ENCODE measurements around the gene NT5DC2.

The NT5DC2 gene

DNA sequence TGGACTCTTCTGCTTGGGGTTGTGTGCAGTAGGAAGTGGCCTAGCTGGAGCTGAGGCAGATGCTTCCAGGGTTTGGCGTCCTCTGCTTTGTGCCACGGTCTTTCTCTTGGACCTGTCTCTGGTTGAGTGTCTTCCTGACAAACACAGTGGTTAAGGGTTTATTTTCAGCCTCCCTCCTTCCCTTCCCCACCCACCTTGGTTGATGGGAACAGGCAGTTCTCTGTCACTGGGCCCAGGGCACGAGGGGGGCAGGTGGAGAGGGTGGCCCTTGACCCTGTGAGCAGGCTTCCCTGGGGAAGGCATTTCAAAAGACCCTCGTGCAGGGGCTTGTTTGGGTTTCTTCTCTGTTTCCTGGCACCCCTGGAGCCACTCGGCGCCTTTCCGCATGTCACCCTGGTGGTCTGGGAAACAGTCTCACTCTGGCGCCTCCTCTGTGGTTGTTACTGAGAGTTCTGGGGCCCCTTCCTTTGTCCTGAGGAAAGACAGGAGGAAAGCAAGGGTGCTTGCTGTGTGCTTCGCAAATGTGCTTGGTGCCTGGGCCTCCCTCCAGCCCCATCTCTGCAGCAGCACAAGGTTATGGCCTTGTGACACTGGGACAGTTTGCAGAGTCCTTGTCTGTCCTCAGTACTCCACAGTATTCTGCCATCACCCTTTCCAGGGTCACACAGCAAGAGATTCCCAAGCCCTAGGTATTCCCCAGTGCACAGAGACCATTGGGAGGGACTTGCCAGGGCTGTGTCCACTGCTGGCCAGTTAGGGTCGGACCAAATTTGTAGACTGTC is 48.8 kb downstream of the NT5DC2 start:
- no peak for DNase-seq

DNA sequence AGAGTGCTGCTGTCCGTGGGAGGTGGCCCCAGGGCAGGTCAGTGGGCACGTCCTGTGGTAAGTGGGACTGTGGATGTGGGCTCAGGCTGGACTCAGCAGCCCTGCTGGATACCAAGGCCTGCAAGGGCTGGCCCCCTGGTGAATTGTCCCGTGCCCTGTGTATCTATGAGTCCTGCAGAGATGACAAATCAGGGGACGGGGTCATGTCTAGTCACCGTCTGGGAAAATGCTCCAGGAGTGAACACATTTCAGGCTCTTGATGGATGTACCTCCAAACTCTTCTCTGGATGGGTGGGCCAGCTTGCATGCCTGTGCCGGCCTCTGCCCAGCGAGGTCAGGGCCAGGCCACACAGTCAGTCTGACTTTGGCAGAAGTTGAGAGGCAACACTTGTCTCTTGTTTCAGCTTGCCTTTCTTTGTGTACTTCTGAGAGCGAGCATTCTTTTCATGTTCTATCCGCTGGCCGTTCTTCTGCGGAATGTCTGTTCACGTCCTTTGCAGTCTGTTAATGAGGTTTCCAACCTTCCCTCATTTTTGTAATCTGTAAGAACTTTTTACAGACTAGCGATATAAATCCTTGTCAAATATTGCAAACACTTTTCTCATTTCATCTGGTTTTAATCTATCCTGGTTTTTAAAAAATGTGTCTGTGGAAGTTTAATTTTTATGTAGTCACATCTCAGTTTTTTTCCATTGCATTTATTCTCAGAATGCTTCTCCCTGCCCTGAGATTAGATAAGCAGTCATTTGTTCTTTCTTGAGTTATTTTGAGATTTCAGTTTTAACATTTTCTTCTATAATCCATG is 49.9 kb downstream of the NT5DC2 start:
- no peak for DNase-seq

DNA sequence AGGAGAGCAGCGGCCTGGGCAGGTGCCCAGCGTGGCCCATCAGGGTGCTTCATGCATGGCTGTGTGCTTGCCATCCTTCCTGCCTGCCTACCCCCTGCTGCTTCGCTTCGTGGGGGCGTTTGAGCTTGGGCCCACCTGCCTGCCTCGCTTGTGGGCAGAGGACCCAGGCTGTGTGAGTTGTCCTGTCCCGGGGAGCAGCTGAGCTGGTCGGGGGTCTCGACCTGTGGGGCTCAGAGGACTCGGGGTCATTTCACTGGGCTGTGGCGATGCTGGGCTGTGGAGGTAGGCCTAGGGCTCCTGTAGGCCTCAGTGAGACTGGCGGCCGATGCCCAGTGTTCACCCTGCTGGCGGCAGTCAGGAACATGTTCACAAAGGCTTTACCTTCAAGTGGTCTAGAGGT is 50.6 kb downstream of the NT5DC2 start:
- no peak for DNase-seq

DNA sequence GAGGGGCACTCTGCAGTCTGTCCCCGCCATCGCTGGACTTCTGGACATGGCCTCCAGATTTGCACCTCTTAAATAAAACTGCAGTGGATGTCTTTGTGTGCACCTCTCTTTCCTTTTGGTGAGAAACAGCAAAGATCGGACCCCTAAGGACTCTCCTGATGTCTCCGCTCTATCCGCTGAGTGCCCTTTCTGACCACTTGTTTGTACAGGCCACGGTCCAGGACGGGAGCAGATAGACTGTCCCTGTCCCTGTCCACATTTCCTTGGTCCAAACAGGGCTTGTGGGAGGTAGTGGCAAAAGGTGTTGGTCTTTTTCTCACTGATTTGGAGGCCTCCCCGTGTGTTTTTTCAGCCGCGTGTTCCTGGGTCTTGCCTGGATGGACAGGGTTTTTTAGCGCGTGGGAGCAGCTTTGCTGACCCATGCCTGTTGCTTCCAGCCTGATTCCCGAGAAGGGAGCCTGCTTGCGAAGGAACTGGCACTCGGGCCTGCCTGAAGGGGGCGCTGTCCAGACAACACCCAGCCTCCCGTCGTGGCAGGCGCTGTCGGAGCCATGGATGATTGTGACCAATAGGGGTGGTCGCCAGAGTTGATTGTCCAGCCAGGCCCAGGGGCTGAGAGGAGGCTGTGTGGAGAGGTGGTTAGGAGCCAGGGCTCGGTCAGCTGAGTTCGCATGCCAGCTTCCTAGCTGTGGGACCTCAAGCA is 51.7 kb downstream of the NT5DC2 start:
- DNase-seq, result no peak

DNA sequence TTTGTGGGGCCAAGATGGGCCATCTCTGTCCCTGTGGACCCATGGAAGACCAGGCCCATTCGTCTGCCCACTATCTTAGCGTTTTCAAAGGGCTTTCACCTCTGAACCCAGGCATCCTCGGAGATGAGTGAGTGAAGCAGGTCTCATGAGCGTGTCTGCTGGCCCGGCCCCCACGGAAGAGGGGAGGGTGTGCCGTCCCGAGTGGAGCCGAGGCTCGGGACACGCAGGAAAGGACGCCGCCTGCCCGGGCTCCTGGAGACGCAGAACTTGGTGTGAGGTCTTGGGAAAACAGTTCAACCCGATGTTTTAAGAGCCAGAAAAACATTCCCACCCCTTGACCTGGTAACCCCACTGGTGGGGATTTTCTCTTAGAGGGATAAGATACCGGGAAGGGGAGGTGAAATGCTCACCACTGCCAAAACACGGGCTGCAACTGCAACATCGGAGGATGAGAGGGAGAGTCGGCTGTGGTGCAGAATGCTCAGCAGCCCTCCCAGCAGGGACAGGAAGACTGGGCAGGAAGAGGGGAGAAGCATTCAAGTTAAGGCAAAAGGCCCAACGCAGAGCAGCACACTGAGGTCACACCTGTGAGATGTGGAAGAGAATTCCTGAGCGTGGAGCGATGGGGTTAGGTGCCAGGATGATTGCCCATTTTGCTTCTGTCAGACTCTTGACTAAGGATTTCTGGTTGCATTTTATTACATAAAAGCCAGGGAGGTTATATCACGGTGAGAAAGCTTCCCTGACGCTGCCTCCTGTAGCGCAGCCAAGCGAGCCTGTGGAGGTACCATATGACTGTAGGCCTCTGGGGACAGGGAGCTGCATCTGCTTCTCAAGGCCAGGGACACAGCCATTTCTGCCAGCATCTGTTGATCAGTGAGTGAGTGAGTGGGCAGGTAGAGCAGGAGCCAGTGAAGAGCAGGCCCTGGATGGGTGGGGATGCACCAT is 52.6 kb downstream of the NT5DC2 start:
- DNase-seq, result no peak

DNA sequence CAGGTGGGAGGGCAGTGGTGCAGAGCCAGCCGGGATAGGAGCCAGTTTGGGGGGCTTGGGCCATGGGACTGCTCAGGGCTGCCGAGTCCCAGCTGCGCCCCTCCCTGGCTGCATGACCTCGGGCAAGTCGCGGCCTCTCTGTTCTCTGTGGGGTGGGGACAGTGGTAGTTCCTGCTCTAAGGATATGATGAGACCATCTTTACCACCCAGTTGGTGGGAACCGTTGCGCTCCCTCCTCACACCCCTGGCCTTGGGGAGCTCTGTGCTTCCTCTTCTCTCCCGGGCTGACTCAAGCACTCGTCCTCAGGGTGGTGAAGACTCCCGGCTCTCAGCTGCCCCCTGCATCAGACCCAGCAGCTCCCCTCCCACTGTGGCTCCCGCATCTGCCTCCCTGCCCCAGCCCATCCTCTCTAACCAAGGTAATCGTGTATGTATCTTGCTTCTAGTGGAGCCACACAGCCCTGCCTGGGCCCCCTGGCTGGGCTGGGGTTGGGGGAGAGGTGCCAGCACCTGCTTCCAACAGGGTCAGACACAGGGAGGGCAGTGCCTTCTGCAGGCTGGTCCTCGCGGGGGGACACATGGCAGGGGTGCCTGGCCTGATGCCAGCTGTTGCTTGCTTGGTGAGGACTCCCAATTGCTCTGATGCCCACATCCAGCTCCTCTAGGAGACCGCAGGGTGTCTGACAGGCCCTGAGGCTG is 53.6 kb downstream of the NT5DC2 start:
- no peak for DNase-seq

DNA sequence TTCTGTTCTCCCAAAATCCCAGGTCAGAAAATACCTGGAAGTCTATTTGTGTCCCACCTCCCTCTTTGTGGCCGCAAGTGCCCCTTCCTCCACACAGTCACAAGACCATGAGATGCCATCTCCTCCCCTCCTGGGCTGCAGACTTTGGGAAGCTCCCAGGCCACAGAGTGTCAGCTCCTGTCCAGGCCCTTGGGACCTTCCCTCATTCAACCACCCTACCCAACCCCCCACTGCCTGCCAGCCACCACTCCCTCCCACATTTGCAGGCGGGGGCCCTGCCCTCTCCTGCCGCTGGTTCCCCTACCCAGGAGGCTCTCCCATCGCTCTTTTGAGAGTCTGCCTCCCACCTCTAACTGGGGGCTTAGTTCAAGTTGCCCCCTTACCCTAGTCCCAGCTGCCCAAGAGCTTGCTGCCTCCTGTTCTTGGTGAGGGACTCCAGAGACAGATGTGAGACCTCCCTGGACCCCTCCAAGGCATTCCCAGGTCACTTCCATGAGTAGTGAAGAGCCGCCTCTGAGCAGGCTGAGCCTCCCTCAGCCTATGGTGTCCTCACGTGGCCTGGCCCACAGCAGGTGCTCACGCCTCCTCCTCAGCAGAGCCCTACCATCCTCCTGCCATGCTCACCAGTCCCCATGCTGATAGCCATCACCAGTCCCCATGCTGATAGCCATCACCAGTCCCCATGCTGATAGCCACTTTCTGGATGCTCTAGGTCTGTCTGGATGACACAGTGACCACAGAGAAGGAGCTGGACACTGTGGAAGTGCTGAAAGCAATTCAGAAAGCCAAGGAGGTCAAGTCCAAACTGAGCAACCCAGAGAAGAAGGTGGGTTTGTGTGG is 54.4 kb downstream of the NT5DC2 start:
- no peak for DNase-seq

DNA sequence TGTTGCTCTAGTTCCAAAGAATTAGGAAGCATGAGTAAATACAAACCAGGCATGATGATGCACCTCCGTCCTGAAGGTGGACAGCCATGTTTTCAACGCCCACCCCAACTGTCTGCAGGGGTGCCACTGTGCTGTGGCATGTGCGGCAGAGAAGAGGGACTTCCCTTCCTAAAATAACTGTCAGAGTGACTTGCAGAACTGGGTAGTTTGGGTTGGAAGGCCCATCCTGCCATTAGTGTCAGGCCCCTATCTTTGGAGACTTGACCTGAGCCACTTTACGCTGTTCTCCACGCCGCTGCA is 55.9 kb downstream of the NT5DC2 start:
- no peak for DNase-seq

DNA sequence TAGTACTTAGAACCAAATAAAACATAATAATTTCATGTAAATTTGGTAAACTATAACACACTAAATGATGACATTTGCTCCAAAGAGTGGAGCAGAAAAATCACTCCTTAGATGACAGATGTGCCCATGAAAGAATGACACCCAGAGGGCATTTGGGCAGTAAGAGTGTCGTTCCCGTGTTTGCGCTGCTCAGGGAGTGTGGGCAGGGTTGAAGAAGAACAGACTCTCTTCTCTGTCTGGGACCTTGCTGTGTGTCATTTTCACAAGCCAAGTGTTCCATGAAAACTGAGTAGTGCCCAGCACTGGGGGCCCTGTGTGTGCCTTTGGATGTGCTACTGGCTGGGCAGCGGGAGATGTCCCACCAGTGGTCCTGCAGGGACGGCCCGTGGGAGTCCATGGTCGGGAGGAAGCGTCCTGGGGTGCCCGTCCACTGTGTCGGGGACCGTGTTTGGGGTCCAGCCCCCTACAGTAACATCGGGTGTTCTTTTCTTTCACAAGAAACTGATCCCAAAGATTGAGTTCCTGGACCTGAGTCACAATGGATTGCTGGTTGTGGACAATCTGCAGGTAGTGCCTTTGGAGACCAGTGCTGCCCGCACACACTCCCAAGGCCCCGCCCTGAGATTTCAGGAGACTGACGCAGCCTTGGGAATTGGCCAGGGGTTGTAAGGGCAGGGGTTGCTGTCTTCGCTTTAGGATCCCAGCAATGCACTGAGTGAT is 56.4 kb downstream of the NT5DC2 start:
- no peak for DNase-seq
